ENCODE measurements around the gene SMIM10L1.
A peak's percentile ranks its signal among the peaks of the same experiment; 100 is the strongest.

The SMIM10L1 gene

GRCh38 chr12:11162502-11162901, 8.5 kb upstream of the SMIM10L1 start:
- DNase-seq (ENCODE audit: low read depth), result peak; percentile 14
- no peak overlapping the region for H3K4me3 ChIP-seq (ENCODE audit: low read depth, low read length)
- no peak for TF ChIP-seq CTCF (conservative IDR thresholded peaks at IDR 0.05; ENCODE audit: low read depth, low read length)

- TF ChIP-seq CTCF (conservative IDR thresholded peaks at IDR 0.05; ENCODE audit: low read depth, low read length), result no peak
These were observed 6.6 kb upstream of the SMIM10L1 start for GRCh38 chr12:11164384-11164783.

GRCh38 chr12:11166300-11166699, 4.7 kb upstream of the SMIM10L1 start:
- no peak for TF ChIP-seq CTCF (conservative IDR thresholded peaks at IDR 0.05; ENCODE audit: low read depth, low read length)
- no peak for DNase-seq (ENCODE audit: low read depth)
- no peak overlapping the region for H3K4me3 ChIP-seq (ENCODE audit: low read depth, low read length)

More at GRCh38 chr12:11164384-11164783, 6.6 kb upstream of the SMIM10L1 start:
- H3K4me3 ChIP-seq (ENCODE audit: low read depth, low read length), result no peak overlapping the region
- no peak for DNase-seq (ENCODE audit: low read depth)

- H3K4me3 ChIP-seq (ENCODE audit: low read depth, low read length), result peak overlapping the region; percentile 97
- DNase-seq (ENCODE audit: low read depth), result no peak
- no peak for TF ChIP-seq CTCF (conservative IDR thresholded peaks at IDR 0.05; ENCODE audit: low read depth, low read length)
These were observed 217 bp upstream of the SMIM10L1 start for GRCh38 chr12:11170810-11171144.

- no peak for TF ChIP-seq CTCF (conservative IDR thresholded peaks at IDR 0.05; ENCODE audit: low read depth, low read length)
- peak overlapping the region; percentile 97 for H3K4me3 ChIP-seq (ENCODE audit: low read depth, low read length)
- DNase-seq (ENCODE audit: low read depth), result peak; percentile 31
These were observed 1.1 kb downstream of the SMIM10L1 start for GRCh38 chr12:11171969-11172675.

- no peak overlapping the region for H3K4me3 ChIP-seq (ENCODE audit: low read depth, low read length)
- DNase-seq (ENCODE audit: low read depth), result peak; percentile 59
- TF ChIP-seq CTCF (conservative IDR thresholded peaks at IDR 0.05; ENCODE audit: low read depth, low read length), result no peak
These were observed 3.0 kb downstream of the SMIM10L1 start for GRCh38 chr12:11174022-11174421.

GRCh38 chr12:11178250-11178649, 7.3 kb downstream of the SMIM10L1 start:
- TF ChIP-seq CTCF (conservative IDR thresholded peaks at IDR 0.05; ENCODE audit: low read depth, low read length), result no peak
- DNase-seq (ENCODE audit: low read depth), result no peak
- H3K4me3 ChIP-seq (ENCODE audit: low read depth, low read length), result no peak overlapping the region

Data from choroid plexus epithelial cell (primary cell).